HEK293 (cell line): ENCODE results near the gene CORO2B.

Experiments
- CTCF ChIA-PET: fragments of 350-600 bp; formaldehyde crosslinking; extraction: SDS; loops from one replicate; lab custom pipeline; 2021; ENCODE audit warnings: antibody characterized with exemption; lab: Yijun Ruan, JAX
- POLR2A ChIA-PET: fragments of 300-600 bp; formaldehyde crosslinking; extraction: SDS; loops from one replicate; lab custom pipeline; 2020; ENCODE audit warnings: antibody characterized with exemption, inconsistent platforms; lab: Yijun Ruan, JAX
- H3K27ac ChIP-seq: fragments of 200-500 bp; sonication (Bioruptor generic); 2 replicates; pipeline ENCODE4 v1.5.1; 2014; ENCODE audit warnings: low read depth, low read length, control low read depth, inconsistent platforms; ENCODE audit errors: extremely low read depth
- H3K36me3 ChIP-seq, 2 experiments: fragments of 200-500 bp in 1 of 2; sonication (Bioruptor generic) in 1 of 2; 1 replicate in 1 of 2; 2 replicates in 1 of 2; pipeline ENCODE4 v1.5.1; 2014 to 2017; ENCODE audit warnings: inconsistent platforms in 2 of 2, low read length in 2 of 2; ENCODE audit not compliant: control insufficient read depth in 2 of 2, insufficient read depth in 1 of 2
- H3K4me1 ChIP-seq: fragments of 200-500 bp; sonication (Bioruptor generic); 2 replicates; pipeline ENCODE4 v1.5.1; 2014; ENCODE audit warnings: mild to moderate bottlenecking, low read length, inconsistent platforms; ENCODE audit not compliant: control insufficient read depth, insufficient read depth
- H3K4me3 ChIP-seq: 2 replicates; pipeline ENCODE4 v1.5.1; 2011; ENCODE audit warnings: low read depth, mild to moderate bottlenecking, control low read depth, low read length, moderate library complexity
- H3K9me3 ChIP-seq: fragments of 200-500 bp; sonication (Bioruptor generic); 2 replicates; pipeline ENCODE4 v1.5.1; 2014; ENCODE audit warnings: low read depth, low read length, inconsistent platforms; ENCODE audit not compliant: control insufficient read depth, insufficient read depth
- BCL11B ChIP-seq: fragments of 450-650 bp; formaldehyde crosslinking; IDR thresholded peaks from 2 replicates; pipeline ENCODE4 v1.5.1; 2016; ENCODE audit warnings: low read depth, missing biosample characterization, missing genetic modification characterization
- KLF1 ChIP-seq: fragments of 450-650 bp; formaldehyde crosslinking; IDR thresholded peaks from 2 replicates; pipeline ENCODE4 v1.5.1; 2016; ENCODE audit warnings: missing biosample characterization, missing genetic modification characterization
- KLF9 ChIP-seq: fragments of 450-650 bp; formaldehyde crosslinking; IDR thresholded peaks from 2 replicates; pipeline ENCODE4 v1.5.1; 2016; ENCODE audit warnings: missing biosample characterization, missing genetic modification characterization, low read depth
- ZNF324 ChIP-seq: fragments of 450-650 bp; formaldehyde crosslinking; IDR thresholded peaks from 2 replicates; pipeline ENCODE4 v1.5.1; 2016; ENCODE audit warnings: missing biosample characterization, missing genetic modification characterization
- ZNF37A ChIP-seq: fragments of 450-650 bp; IDR thresholded peaks from 2 replicates; pipeline ENCODE4 v1.5.1; 2018; ENCODE audit warnings: missing biosample characterization, missing genetic modification characterization
- ZNF529 ChIP-seq: fragments of 450-650 bp; formaldehyde crosslinking; IDR thresholded peaks from 2 replicates; pipeline ENCODE4 v1.5.1; 2017; ENCODE audit warnings: missing genetic modification characterization, missing biosample characterization; ENCODE audit not compliant: insufficient replicate concordance
- ZNF530 ChIP-seq: fragments of 450-650 bp; formaldehyde crosslinking; IDR thresholded peaks from 2 replicates; pipeline ENCODE4 v1.5.1; 2016; ENCODE audit warnings: low read depth, missing biosample characterization, missing genetic modification characterization
- ZNF549 ChIP-seq: fragments of 450-650 bp; IDR thresholded peaks from 2 replicates; pipeline ENCODE4 v1.5.1; 2018; ENCODE audit warnings: missing biosample characterization, missing genetic modification characterization, mild to moderate bottlenecking, inconsistent platforms, moderate library complexity
- ZNF571 ChIP-seq: fragments of 450-650 bp; formaldehyde crosslinking; IDR thresholded peaks from 2 replicates; pipeline ENCODE4 v1.5.0; 2017; ENCODE audit warnings: missing biosample characterization, missing genetic modification characterization
- ZNF830 ChIP-seq: fragments of 450-650 bp; IDR thresholded peaks from 2 replicates; pipeline ENCODE4 v1.5.0; 2018; ENCODE audit warnings: missing biosample characterization, missing genetic modification characterization, low read depth, mild to moderate bottlenecking, moderate library complexity
- ZSCAN16 ChIP-seq: fragments of 450-650 bp; formaldehyde crosslinking; IDR thresholded peaks from 2 replicates; pipeline ENCODE4 v1.5.1; 2016; ENCODE audit warnings: missing biosample characterization, missing genetic modification characterization
- TF ChIP-seq, protein P1 (sequence below): fragments of 450-650 bp; IDR thresholded peaks from 2 replicates; pipeline ENCODE4 v1.5.1; 2018; ENCODE audit warnings: missing biosample characterization, mild to moderate bottlenecking, missing genetic modification characterization
- TF ChIP-seq, protein P2 (sequence below): fragments of 450-650 bp; formaldehyde crosslinking; optimal IDR thresholded peaks from 2 replicates; pipeline ENCODE3; 2016; ENCODE audit warnings: missing biosample characterization, mild to moderate bottlenecking, missing genetic modification characterization
- TF ChIP-seq, protein P3 (sequence below): fragments of 450-650 bp; formaldehyde crosslinking; IDR thresholded peaks from 2 replicates; pipeline ENCODE4; 2016; ENCODE audit warnings: missing biosample characterization, missing genetic modification characterization
- TF ChIP-seq, protein P4 (sequence below): fragments of 450-650 bp; formaldehyde crosslinking; IDR thresholded peaks from 2 replicates; pipeline ENCODE4 v1.5.1; 2016; ENCODE audit warnings: missing biosample characterization, missing genetic modification characterization
- TF ChIP-seq, protein P5 (sequence below): fragments of 450-650 bp; formaldehyde crosslinking; IDR thresholded peaks from 2 replicates; pipeline ENCODE4 v1.5.1; 2016; ENCODE audit warnings: missing biosample characterization, missing genetic modification characterization
- TF ChIP-seq, protein P6 (sequence below): fragments of 450-650 bp; formaldehyde crosslinking; IDR thresholded peaks from 2 replicates; pipeline ENCODE4 v1.5.1; 2016; ENCODE audit warnings: missing biosample characterization, missing genetic modification characterization
- TF ChIP-seq, protein P7 (sequence below): fragments of 450-650 bp; formaldehyde crosslinking; IDR thresholded peaks from 2 replicates; pipeline ENCODE4 v1.5.1; 2016; ENCODE audit warnings: missing biosample characterization, missing genetic modification characterization, borderline replicate concordance

CORO2B gene

DNA sequence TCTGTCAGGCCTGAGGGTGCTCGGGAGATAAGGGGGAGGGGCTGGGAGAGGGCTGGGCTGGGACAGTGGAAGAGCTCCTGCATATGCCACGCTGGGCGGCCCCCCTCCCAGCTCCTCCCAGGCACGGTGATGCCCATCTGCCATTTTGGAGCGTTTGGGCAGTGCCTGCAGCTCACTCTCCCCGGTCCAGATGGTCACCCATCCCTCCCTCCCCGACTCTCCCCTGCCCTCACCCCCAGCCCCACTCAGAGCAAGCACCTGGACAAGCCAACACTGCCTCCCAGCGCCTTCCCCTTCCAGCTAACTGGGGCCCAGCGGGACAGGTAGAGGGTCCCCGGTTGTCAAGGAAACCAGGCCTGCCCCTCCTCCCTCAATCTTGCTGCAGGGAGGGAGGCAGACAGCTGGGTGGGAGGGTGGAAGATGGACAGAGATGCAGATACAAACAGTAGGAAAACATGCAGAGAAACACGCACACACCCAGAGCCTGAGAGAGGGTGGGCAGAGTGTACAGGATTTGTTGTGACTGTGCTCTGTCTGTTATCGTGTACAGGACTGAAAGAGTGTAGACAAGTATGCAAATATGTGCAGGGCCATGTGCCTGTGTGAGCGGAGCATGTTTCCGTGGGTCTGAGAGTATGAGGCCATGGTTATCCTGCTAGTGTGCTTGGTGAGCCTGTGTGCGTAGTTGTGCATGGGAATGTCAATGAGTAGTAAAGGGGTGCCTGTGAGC, 17.5 kb upstream of the CORO2B start:
- H3K4me1 ChIP-seq: no peaks in the 10 kb centered on the region
- no peaks in the 10 kb centered on the region for H3K36me3 ChIP-seq
- no peak overlapping the region for H3K4me3 ChIP-seq
- ChIA-PET CTCF (interaction anchor here (0.6 to 7.8 kb wide), 12 partner anchors 7 to 363 kb away, joined by 3 to 226 read pairs (median 13); no protein-coding TSS in a partner anchor), POLR2A (no interaction called here)
- no peaks in the 10 kb centered on the region for H3K9me3 ChIP-seq
- no peak for TF ChIP-seq BCL11B (tag by site-specific recombination)
- no peak for TF ChIP-seq KLF1 (tag by site-specific recombination)
- TF ChIP-seq, protein P1, sequence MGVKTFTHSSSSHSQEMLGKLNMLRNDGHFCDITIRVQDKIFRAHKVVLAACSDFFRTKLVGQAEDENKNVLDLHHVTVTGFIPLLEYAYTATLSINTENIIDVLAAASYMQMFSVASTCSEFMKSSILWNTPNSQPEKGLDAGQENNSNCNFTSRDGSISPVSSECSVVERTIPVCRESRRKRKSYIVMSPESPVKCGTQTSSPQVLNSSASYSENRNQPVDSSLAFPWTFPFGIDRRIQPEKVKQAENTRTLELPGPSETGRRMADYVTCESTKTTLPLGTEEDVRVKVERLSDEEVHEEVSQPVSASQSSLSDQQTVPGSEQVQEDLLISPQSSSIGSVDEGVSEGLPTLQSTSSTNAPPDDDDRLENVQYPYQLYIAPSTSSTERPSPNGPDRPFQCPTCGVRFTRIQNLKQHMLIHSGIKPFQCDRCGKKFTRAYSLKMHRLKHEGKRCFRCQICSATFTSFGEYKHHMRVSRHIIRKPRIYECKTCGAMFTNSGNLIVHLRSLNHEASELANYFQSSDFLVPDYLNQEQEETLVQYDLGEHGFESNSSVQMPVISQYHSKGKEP (tag by site-specific recombination): no peak
- TF ChIP-seq, protein P2, sequence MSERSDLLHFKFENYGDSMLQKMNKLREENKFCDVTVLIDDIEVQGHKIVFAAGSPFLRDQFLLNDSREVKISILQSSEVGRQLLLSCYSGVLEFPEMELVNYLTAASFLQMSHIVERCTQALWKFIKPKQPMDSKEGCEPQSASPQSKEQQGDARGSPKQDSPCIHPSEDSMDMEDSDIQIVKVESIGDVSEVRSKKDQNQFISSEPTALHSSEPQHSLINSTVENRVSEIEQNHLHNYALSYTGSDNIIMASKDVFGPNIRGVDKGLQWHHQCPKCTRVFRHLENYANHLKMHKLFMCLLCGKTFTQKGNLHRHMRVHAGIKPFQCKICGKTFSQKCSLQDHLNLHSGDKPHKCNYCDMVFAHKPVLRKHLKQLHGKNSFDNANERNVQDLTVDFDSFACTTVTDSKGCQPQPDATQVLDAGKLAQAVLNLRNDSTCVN (tag by site-specific recombination): no peak
- no peak for TF ChIP-seq KLF9 (tag by site-specific recombination)
- TF ChIP-seq ZNF37A: no peak
- TF ChIP-seq ZNF529: no peak
- TF ChIP-seq, protein P3, sequence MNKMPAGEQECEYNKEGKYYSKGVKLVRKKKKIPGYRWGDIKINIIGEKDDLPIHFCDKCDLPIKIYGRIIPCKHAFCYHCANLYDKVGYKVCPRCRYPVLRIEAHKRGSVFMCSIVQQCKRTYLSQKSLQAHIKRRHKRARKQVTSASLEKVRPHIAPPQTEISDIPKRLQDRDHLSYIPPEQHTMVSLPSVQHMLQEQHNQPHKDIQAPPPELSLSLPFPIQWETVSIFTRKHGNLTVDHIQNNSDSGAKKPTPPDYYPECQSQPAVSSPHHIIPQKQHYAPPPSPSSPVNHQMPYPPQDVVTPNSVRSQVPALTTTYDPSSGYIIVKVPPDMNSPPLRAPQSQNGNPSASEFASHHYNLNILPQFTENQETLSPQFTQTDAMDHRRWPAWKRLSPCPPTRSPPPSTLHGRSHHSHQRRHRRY (tag by site-specific recombination): no peak
- TF ChIP-seq ZNF549 (tag by site-specific recombination): no peak
- TF ChIP-seq ZNF530: no peak
- TF ChIP-seq, protein P4, sequence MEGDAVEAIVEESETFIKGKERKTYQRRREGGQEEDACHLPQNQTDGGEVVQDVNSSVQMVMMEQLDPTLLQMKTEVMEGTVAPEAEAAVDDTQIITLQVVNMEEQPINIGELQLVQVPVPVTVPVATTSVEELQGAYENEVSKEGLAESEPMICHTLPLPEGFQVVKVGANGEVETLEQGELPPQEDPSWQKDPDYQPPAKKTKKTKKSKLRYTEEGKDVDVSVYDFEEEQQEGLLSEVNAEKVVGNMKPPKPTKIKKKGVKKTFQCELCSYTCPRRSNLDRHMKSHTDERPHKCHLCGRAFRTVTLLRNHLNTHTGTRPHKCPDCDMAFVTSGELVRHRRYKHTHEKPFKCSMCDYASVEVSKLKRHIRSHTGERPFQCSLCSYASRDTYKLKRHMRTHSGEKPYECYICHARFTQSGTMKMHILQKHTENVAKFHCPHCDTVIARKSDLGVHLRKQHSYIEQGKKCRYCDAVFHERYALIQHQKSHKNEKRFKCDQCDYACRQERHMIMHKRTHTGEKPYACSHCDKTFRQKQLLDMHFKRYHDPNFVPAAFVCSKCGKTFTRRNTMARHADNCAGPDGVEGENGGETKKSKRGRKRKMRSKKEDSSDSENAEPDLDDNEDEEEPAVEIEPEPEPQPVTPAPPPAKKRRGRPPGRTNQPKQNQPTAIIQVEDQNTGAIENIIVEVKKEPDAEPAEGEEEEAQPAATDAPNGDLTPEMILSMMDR (tag by site-specific recombination): no peak
- no peak for TF ChIP-seq ZNF830 (tag by site-specific recombination)
- TF ChIP-seq ZSCAN16 (tag by site-specific recombination): no peak
- no peak for TF ChIP-seq ZNF324 (tag by site-specific recombination)
- TF ChIP-seq, protein P5, sequence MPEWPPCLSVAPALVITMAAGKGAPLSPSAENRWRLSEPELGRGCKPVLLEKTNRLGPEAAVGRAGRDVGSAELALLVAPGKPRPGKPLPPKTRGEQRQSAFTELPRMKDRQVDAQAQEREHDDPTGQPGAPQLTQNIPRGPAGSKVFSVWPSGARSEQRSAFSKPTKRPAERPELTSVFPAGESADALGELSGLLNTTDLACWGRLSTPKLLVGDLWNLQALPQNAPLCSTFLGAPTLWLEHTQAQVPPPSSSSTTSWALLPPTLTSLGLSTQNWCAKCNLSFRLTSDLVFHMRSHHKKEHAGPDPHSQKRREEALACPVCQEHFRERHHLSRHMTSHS (tag by site-specific recombination): no peak
- TF ChIP-seq ZNF571: no peak
- TF ChIP-seq, protein P6, sequence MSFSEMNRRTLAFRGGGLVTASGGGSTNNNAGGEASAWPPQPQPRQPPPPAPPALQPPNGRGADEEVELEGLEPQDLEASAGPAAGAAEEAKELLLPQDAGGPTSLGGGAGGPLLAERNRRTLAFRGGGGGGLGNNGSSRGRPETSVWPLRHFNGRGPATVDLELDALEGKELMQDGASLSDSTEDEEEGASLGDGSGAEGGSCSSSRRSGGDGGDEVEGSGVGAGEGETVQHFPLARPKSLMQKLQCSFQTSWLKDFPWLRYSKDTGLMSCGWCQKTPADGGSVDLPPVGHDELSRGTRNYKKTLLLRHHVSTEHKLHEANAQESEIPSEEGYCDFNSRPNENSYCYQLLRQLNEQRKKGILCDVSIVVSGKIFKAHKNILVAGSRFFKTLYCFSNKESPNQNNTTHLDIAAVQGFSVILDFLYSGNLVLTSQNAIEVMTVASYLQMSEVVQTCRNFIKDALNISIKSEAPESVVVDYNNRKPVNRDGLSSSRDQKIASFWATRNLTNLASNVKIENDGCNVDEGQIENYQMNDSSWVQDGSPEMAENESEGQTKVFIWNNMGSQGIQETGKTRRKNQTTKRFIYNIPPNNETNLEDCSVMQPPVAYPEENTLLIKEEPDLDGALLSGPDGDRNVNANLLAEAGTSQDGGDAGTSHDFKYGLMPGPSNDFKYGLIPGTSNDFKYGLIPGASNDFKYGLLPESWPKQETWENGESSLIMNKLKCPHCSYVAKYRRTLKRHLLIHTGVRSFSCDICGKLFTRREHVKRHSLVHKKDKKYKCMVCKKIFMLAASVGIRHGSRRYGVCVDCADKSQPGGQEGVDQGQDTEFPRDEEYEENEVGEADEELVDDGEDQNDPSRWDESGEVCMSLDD (tag by site-specific recombination): no peak
- TF ChIP-seq, protein P7, sequence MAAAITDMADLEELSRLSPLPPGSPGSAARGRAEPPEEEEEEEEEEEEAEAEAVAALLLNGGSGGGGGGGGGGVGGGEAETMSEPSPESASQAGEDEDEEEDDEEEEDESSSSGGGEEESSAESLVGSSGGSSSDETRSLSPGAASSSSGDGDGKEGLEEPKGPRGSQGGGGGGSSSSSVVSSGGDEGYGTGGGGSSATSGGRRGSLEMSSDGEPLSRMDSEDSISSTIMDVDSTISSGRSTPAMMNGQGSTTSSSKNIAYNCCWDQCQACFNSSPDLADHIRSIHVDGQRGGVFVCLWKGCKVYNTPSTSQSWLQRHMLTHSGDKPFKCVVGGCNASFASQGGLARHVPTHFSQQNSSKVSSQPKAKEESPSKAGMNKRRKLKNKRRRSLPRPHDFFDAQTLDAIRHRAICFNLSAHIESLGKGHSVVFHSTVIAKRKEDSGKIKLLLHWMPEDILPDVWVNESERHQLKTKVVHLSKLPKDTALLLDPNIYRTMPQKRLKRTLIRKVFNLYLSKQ (tag by site-specific recombination): no peak
- H3K27ac ChIP-seq: no peak overlapping the region
